ENCODE results near the gene CD86.

Gene CD86

DNA sequence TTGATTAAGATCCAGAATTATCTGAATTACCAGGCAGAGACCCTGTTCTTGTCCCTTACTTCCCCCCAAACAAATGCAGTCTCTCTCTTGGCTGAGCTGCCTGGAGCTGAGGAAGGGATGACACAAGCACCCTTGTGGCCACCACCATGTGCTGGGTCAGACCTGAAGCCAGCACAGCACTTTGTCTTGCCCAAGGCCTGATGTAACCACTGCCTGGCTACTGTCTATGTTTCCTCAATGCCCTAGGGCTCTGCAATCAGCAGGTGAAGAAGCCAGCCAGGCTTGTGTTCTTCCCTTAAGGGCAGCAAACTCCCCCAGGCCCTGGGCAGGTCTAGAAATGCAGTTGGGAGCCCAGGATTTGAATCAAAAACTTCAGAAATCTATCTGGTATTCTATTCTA, 112.5 kb downstream of the CD86 start:
- DNase-seq: peak; percentile 22

DNA sequence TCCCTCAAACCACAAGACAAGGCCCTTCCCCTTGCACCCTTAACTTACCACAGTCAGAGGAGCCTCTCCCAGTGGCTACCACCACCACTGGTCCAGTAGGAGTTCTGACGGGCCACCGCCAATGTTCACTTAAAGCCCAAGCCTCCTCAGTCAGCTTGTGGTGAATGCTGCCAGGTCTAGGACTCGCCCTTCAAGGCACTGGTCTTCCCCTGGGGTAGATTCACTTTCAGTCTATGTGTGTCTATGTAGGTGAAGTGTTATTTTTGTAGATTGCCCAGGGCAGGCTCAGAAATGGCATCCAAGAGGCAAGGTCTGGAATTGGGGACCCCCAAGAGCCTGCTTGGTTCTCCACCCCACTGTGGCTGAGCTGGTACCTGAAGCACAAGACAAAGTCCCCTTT, 112.9 kb downstream of the CD86 start:
- DNase-seq: no peak

- DNase-seq: no peak
Observed at GRCh38 chr3:122169911-122170310, 114.7 kb downstream of the CD86 start.

All from GF-D8 (cell line).